Raji (cell line): Measurements from ENCODE around the gene AAGAB.

Experiments used
- POLR2A ChIP-seq: IDR thresholded peaks from 2 replicates; pipeline ENCODE4 v1.6.1; 2011; ENCODE audit warnings: low read depth, low read length, control low read depth; ENCODE audit not compliant: insufficient read depth

The AAGAB gene

GRCh38 chr15:67259806-67260205 is 5.3 kb upstream of the AAGAB start:
- no peak for TF ChIP-seq POLR2A

GRCh38 chr15:67259379-67259778 is 4.9 kb upstream of the AAGAB start:
- no peak for TF ChIP-seq POLR2A

GRCh38 chr15:67256051-67256450 is 1.6 kb upstream of the AAGAB start:
- TF ChIP-seq POLR2A = no peak

GRCh38 chr15:67253549-67254237 is 768 bp downstream of the AAGAB start:
- TF ChIP-seq POLR2A = no peak

- no peak for TF ChIP-seq POLR2A
Measured at GRCh38 chr15:67253101-67253500, 1.4 kb downstream of the AAGAB start.

GRCh38 chr15:67251318-67251717 is 3.1 kb downstream of the AAGAB start:
- TF ChIP-seq POLR2A = no peak

GRCh38 chr15:67249830-67250229 is 4.6 kb downstream of the AAGAB start:
- TF ChIP-seq POLR2A = no peak

GRCh38 chr15:67248011-67248505 is 6.4 kb downstream of the AAGAB start:
- TF ChIP-seq POLR2A = no peak

GRCh38 chr15:67244971-67245478 is 9.4 kb downstream of the AAGAB start:
- no peak for TF ChIP-seq POLR2A

GRCh38 chr15:67242708-67243111 is 11.8 kb downstream of the AAGAB start:
- TF ChIP-seq POLR2A = no peak

GRCh38 chr15:67241132-67241855 is 13.2 kb downstream of the AAGAB start:
- TF ChIP-seq POLR2A = no peak

- TF ChIP-seq POLR2A = no peak
Measured at GRCh38 chr15:67240235-67241131, 14.0 kb downstream of the AAGAB start.

- TF ChIP-seq POLR2A = no peak
Measured at GRCh38 chr15:67232591-67232990, 21.9 kb downstream of the AAGAB start.

GRCh38 chr15:67230504-67230903 is 24.0 kb downstream of the AAGAB start:
- TF ChIP-seq POLR2A = no peak

GRCh38 chr15:67228286-67228685 is 26.2 kb downstream of the AAGAB start:
- no peak for TF ChIP-seq POLR2A
